Natural killer cell (primary cell): ENCODE results near the gene BACH1. TPM values are rescaled to one million over a fixed set of nuclear protein-coding genes. Genes with fewer than 3 reads are reported as not detected.

Source experiments
- ATAC-seq, 3 donors: fragments of 150-1000 bp in 2 of 3; fragments of 200-7000 bp in 1 of 3; cut with Tn5 transposase; 1 replicate in 1 of 3; 2 replicates in 2 of 3; pipeline ENCODE4 v1.10.0; 2021; ENCODE audit warnings: mild to moderate bottlenecking in 2 of 3, moderate library complexity in 2 of 3
- DNase-seq, 2 donors: peaks; one replicate each; pipeline versions ENCODE4 v3.0.0 to v3.0.0-alpha.2; 2013 to 2021; ENCODE audit warnings: mixed read lengths in 1 of 2
- H3K27ac ChIP-seq: one replicate; pipeline ENCODE4 v1.5.1; 2013; ENCODE audit warnings: mild to moderate bottlenecking, low read length
- H3K27me3 ChIP-seq: one replicate; pipeline ENCODE4 v1.6.1; 2013; ENCODE audit warnings: low read length; ENCODE audit not compliant: control insufficient read depth, insufficient read depth
- H3K36me3 ChIP-seq: one replicate; pipeline ENCODE4 v1.6.1; 2013; ENCODE audit warnings: low read length; ENCODE audit not compliant: control insufficient read depth, insufficient read depth
- H3K4me1 ChIP-seq: one replicate; pipeline ENCODE4 v1.6.1; 2013; ENCODE audit warnings: low read length; ENCODE audit not compliant: control insufficient read depth, insufficient read depth
- H3K4me3 ChIP-seq: one replicate; pipeline ENCODE4 v1.5.1; 2013; ENCODE audit warnings: low read length
- H3K9me3 ChIP-seq: one replicate; pipeline ENCODE4 v1.6.1; 2013; ENCODE audit warnings: low read length; ENCODE audit not compliant: control insufficient read depth, insufficient read depth
- H3K27ac Mint-ChIP-seq, 2 donors: one replicate each; pipeline ENCODE4 v1.8.0; 2022; ENCODE audit warnings: mild to moderate bottlenecking in 2 of 2, mixed read lengths in 2 of 2, moderate library complexity in 1 of 2
- H3K27me3 Mint-ChIP-seq, 2 donors: one replicate each; pipeline ENCODE4 v1.8.0; 2022; ENCODE audit warnings: low read depth in 2 of 2, mixed read lengths in 2 of 2
- H3K36me3 Mint-ChIP-seq: one replicate; pipeline ENCODE4 v1.8.0; 2022; ENCODE audit warnings: mixed read lengths
- H3K4me1 Mint-ChIP-seq, 2 donors: one replicate each; pipeline ENCODE4 v1.8.0; 2022; ENCODE audit warnings: mixed read lengths in 2 of 2
- H3K4me3 Mint-ChIP-seq: one replicate; pipeline ENCODE4 v1.8.0; 2022; ENCODE audit warnings: mild to moderate bottlenecking, moderate library complexity, mixed read lengths
- H3K9me3 Mint-ChIP-seq, 2 donors: one replicate each; pipeline ENCODE4 v1.8.0; 2022; ENCODE audit warnings: mixed read lengths in 2 of 2
- CTCF ChIP-seq: fragments of 200-600 bp; IDR thresholded peaks from one replicate; pipeline ENCODE4 v1.8.0; 2022; ENCODE audit warnings: antibody characterized with exemption
- WGBS: methylation state at CpG from one replicate; pipeline ENCODE4 v1.1.7; 2013; ENCODE audit warnings: missing lambda C conversion rate; ENCODE audit not compliant: insufficient coverage; 5-methylcytosine and 5-hydroxymethylcytosine counted together
- intact Hi-C: fragments of 100-400 bp; cut with micrococcal nuclease; formaldehyde crosslinking; loops from one replicate; pipeline ENCODE4 v1.14.2; 2022
- total RNA-seq, 4 donors: library from RNA; stranded (reverse); fragments of 120-200 nt in 1 of 4; gene quantifications; one replicate each; pipeline versions ENCODE4 v1.2.3 to v1.2.4, GENCODE V29; 2013 to 2022

The BACH1 gene
- total RNA-seq, 3 donors from 2014 or later (not counting 1 experiment from before 2014, with no cell fraction given): 74.2 to 111 (median 86.3) TPM

- H3K9me3 ChIP-seq: no peaks in the 10 kb centered on the region
- Mint-ChIP-seq H3K4me3 (no peak overlapping the region), H3K36me3 (peaks cover 13% of the 10 kb centered on the region), H3K27me3 (no peaks in the 10 kb centered on the region), H3K4me1 (no peaks in the 10 kb centered on the region), H3K9me3 (no peaks in the 10 kb centered on the region), H3K27ac (no peak overlapping the region)
- no peak overlapping the region for H3K27ac ChIP-seq
- no peaks in the 10 kb centered on the region for H3K4me1 ChIP-seq
- 100% methylated on average over 3 of the region's 3 CpGs for WGBS
- no peaks in the 10 kb centered on the region for H3K27me3 ChIP-seq
- intact Hi-C loops: no loop called here
- ATAC-seq (no peak), DNase-seq (no peak)
- no peaks in the 10 kb centered on the region for H3K36me3 ChIP-seq
- no peak overlapping the region for H3K4me3 ChIP-seq
- TF ChIP-seq CTCF: no peak
Observed at GRCh38 chr21:29366532-29366931, 67.8 kb downstream of the BACH1 start.

- intact Hi-C loops: no loop called here
- H3K27me3 ChIP-seq: no peaks in the 10 kb centered on the region
- H3K27ac Mint-ChIP-seq: no peak overlapping the region
- H3K4me1 ChIP-seq: no peaks in the 10 kb centered on the region
- 83% methylated on average over 1 of the region's 2 CpGs for WGBS
- no peaks in the 10 kb centered on the region for H3K36me3 ChIP-seq
- no peak overlapping the region for H3K27ac ChIP-seq
- ATAC-seq (no peak), DNase-seq (no peak)
- no peak overlapping the region for H3K4me3 Mint-ChIP-seq
- H3K9me3 ChIP-seq: no peaks in the 10 kb centered on the region
- no peaks in the 10 kb centered on the region for H3K27me3 Mint-ChIP-seq
- H3K36me3 Mint-ChIP-seq: peaks cover 13% of the 10 kb centered on the region
- H3K9me3 Mint-ChIP-seq: no peaks in the 10 kb centered on the region
- H3K4me3 ChIP-seq: no peak overlapping the region
- TF ChIP-seq CTCF: no peak
- no peaks in the 10 kb centered on the region for H3K4me1 Mint-ChIP-seq
Observed at GRCh38 chr21:29367335-29367734, 68.6 kb downstream of the BACH1 start.

GRCh38 chr21:29368906-29369305 lies 70.2 kb downstream of the BACH1 start:
- TF ChIP-seq CTCF: no peak
- H3K4me1 ChIP-seq: no peaks in the 10 kb centered on the region
- Mint-ChIP-seq H3K9me3 (no peaks in the 10 kb centered on the region), H3K4me1 (no peaks in the 10 kb centered on the region), H3K27ac (no peak overlapping the region), H3K36me3 (peaks cover 5% of the 10 kb centered on the region), H3K4me3 (no peak overlapping the region), H3K27me3 (no peaks in the 10 kb centered on the region)
- no peak overlapping the region for H3K4me3 ChIP-seq
- H3K27me3 ChIP-seq: no peaks in the 10 kb centered on the region
- ATAC-seq (no peak), DNase-seq (no peak)
- no peak overlapping the region for H3K27ac ChIP-seq
- 96% methylated on average over 3 of the region's 3 CpGs for WGBS
- H3K36me3 ChIP-seq: no peaks in the 10 kb centered on the region
- H3K9me3 ChIP-seq: no peaks in the 10 kb centered on the region
- intact Hi-C loops: no loop called here

GRCh38 chr21:29371464-29371863 lies 72.7 kb downstream of the BACH1 start:
- H3K4me1 ChIP-seq: peaks cover 3% of the 10 kb centered on the region
- no peak for TF ChIP-seq CTCF
- Mint-ChIP-seq H3K9me3 (no peaks in the 10 kb centered on the region), H3K27me3 (no peaks in the 10 kb centered on the region), H3K27ac (no peak overlapping the region), H3K36me3 (no peaks in the 10 kb centered on the region), H3K4me1 (peaks cover 3% of the 10 kb centered on the region in 2 donors), H3K4me3 (no peak overlapping the region)
- H3K27ac ChIP-seq: no peak overlapping the region
- ATAC-seq (no peak), DNase-seq (no peak)
- no peak overlapping the region for H3K4me3 ChIP-seq
- H3K36me3 ChIP-seq: no peaks in the 10 kb centered on the region
- H3K27me3 ChIP-seq: no peaks in the 10 kb centered on the region
- WGBS: 94% methylated on average over 4 of the region's 4 CpGs
- intact Hi-C loops: loop anchor here (5.0 to 10.0 kb wide), 2 partner anchors 137 to 1716 kb away; no protein-coding TSS in a partner anchor
- H3K9me3 ChIP-seq: no peaks in the 10 kb centered on the region
